Panc1 (cell line): ENCODE measurements around the gene CHRNA7. TPM values are rescaled to one million over a fixed set of nuclear protein-coding genes. Genes with fewer than 3 reads are reported as not detected.

ENCODE experiments used
- ATAC-seq: fragments of 200-7000 bp; cut with Tn5 transposase; 2 replicates; pipeline ENCODE4 v1.9.1; 2020; ENCODE audit warnings: mild to moderate bottlenecking, moderate library complexity
- BruUV-seq: library from RNA; stranded (reverse); fragments of 400-500 nt; replicated peaks from 2 replicates; lab custom pipeline; 2021; lab: Mats Ljungman, UMichigan
- CTCF ChIA-PET: fragments of 300-600 bp; sonication (Branson Sonifier 250); formaldehyde crosslinking; loops from one replicate; lab custom pipeline; 2022; ENCODE audit warnings: antibody characterized with exemption; lab: Charles Lee
- POLR2A ChIA-PET: fragments of 300-600 bp; sonication (Branson Sonifier 250); formaldehyde crosslinking; loops from one replicate; lab custom pipeline; 2022; ENCODE audit warnings: antibody characterized with exemption; lab: Charles Lee
- DNase-seq: peaks from one replicate; pipeline ENCODE4 v3.0.0-alpha.2; 2010; ENCODE audit warnings: low read depth, low spot score
- H3K27ac ChIP-seq: 2 replicates; pipeline ENCODE4 v1.5.1; 2011; ENCODE audit warnings: mild to moderate bottlenecking, low read length, inconsistent platforms
- H3K27me3 ChIP-seq: fragments of 200-500 bp; sonication (Bioruptor generic); 2 replicates; pipeline ENCODE4 v1.6.0; 2014; ENCODE audit warnings: low read length, inconsistent platforms; ENCODE audit not compliant: control insufficient read depth, insufficient read depth
- H3K36me3 ChIP-seq: fragments of 200-500 bp; sonication (Bioruptor generic); 2 replicates; pipeline ENCODE4 v1.5.1; 2014; ENCODE audit warnings: inconsistent platforms, mild to moderate bottlenecking, low read length, moderate library complexity; ENCODE audit not compliant: control insufficient read depth, insufficient read depth
- H3K4me1 ChIP-seq: 2 replicates; pipeline ENCODE4 v1.5.1; 2011; ENCODE audit warnings: inconsistent platforms, mild to moderate bottlenecking, low read length, moderate library complexity; ENCODE audit not compliant: control insufficient read depth, insufficient read depth
- H3K4me3 ChIP-seq, 2 experiments: 2 replicates each; pipeline ENCODE4 v1.5.1; 2011 to 2012; ENCODE audit warnings: low read depth in 2 of 2, low read length in 2 of 2, mild to moderate bottlenecking in 2 of 2, inconsistent platforms in 1 of 2, moderate library complexity in 1 of 2
- H3K9me3 ChIP-seq: fragments of 200-500 bp; sonication (Bioruptor generic); 2 replicates; pipeline ENCODE4 v1.5.1; 2014; ENCODE audit warnings: low read depth, mild to moderate bottlenecking, inconsistent platforms, low read length, moderate library complexity; ENCODE audit not compliant: control insufficient read depth, insufficient read depth
- POLR2AphosphoS5 ChIP-seq: IDR thresholded peaks from 2 replicates; pipeline ENCODE4 v1.6.1; 2012; ENCODE audit warnings: mild to moderate bottlenecking, low read depth, low read length, moderate library complexity
- SIN3A ChIP-seq: IDR thresholded peaks from 2 replicates; pipeline ENCODE4 v1.6.1; 2012; ENCODE audit warnings: low read depth, mild to moderate bottlenecking, low read length, moderate library complexity, borderline replicate concordance; ENCODE audit not compliant: insufficient read depth
- TCF7L2 ChIP-seq: IDR thresholded peaks from 2 replicates; pipeline ENCODE4 v1.6.1; 2011; ENCODE audit warnings: mild to moderate bottlenecking, low read depth, low read length, inconsistent platforms
- in situ Hi-C: cut with HindIII; loops from 2 replicates; pipeline ENCODE4 v1.10.0; 2016; ENCODE audit warnings: low sequenced_read_pairs, low pct_unique_long_range_greater_than_20kb
- intact Hi-C: fragments of 100-400 bp; cut with micrococcal nuclease; formaldehyde crosslinking; loops from one replicate; pipeline ENCODE4 v1.10.0; 2022; ENCODE audit not compliant: unreplicated experiment
- total RNA-seq: library from RNA; stranded (reverse); gene quantifications from one replicate; pipeline ENCODE4 v1.2.1, GENCODE V29; 2021; ENCODE audit not compliant: unreplicated experiment
- TF ChIP-seq, protein P1 (sequence below): fragments of 450-650 bp; IDR thresholded peaks from 2 replicates; pipeline ENCODE4 v1.5.1; 2017; ENCODE audit warnings: mild to moderate bottlenecking
- TF ChIP-seq, protein P2 (sequence below), 2 experiments: IDR thresholded peaks; 2 replicates each; pipeline ENCODE4 v1.6.1; 2011 to 2012; ENCODE audit warnings: low read depth in 2 of 2, control low read depth in 1 of 2, low read length in 1 of 2, mild to moderate bottlenecking in 1 of 2, moderate library complexity in 1 of 2; ENCODE audit not compliant: insufficient read depth in 1 of 2

The CHRNA7 gene
- total RNA-seq, 1 experiment from 2014 or later, result 3.3 TPM

DNA sequence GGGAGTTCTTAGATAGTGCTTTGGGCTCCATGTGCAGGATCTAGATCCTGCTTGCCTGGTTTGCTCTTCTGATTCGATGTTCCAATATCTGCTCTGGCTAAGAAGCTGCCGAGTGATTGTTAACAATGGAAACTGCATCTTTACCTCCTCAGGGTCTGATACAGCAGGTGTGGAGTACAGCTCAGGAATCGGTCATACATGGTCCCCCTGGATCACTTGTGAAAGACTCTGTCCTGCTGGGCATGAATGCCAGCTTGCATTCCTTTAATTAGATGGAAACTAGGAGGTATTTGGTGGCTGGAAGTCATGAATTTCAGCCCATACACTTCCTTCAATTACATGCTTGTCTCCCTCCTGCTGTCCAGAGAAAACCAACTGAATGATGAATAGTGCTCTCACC lies 95.3 kb downstream of the CHRNA7 start:
- H3K27me3 ChIP-seq, result no peaks in the 10 kb centered on the region; the same call in 1 of the 2 replicates
- intact Hi-C loops (no loop called here), in situ Hi-C loops (no loop called here)
- ATAC-seq (no peak), DNase-seq (no peak)
- H3K36me3 ChIP-seq, result no peaks in the 10 kb centered on the region
- TF ChIP-seq, protein P1, sequence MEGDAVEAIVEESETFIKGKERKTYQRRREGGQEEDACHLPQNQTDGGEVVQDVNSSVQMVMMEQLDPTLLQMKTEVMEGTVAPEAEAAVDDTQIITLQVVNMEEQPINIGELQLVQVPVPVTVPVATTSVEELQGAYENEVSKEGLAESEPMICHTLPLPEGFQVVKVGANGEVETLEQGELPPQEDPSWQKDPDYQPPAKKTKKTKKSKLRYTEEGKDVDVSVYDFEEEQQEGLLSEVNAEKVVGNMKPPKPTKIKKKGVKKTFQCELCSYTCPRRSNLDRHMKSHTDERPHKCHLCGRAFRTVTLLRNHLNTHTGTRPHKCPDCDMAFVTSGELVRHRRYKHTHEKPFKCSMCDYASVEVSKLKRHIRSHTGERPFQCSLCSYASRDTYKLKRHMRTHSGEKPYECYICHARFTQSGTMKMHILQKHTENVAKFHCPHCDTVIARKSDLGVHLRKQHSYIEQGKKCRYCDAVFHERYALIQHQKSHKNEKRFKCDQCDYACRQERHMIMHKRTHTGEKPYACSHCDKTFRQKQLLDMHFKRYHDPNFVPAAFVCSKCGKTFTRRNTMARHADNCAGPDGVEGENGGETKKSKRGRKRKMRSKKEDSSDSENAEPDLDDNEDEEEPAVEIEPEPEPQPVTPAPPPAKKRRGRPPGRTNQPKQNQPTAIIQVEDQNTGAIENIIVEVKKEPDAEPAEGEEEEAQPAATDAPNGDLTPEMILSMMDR, result no peak
- TF ChIP-seq TCF7L2 (no peak), POLR2AphosphoS5 (no peak)
- TF ChIP-seq, protein P2, sequence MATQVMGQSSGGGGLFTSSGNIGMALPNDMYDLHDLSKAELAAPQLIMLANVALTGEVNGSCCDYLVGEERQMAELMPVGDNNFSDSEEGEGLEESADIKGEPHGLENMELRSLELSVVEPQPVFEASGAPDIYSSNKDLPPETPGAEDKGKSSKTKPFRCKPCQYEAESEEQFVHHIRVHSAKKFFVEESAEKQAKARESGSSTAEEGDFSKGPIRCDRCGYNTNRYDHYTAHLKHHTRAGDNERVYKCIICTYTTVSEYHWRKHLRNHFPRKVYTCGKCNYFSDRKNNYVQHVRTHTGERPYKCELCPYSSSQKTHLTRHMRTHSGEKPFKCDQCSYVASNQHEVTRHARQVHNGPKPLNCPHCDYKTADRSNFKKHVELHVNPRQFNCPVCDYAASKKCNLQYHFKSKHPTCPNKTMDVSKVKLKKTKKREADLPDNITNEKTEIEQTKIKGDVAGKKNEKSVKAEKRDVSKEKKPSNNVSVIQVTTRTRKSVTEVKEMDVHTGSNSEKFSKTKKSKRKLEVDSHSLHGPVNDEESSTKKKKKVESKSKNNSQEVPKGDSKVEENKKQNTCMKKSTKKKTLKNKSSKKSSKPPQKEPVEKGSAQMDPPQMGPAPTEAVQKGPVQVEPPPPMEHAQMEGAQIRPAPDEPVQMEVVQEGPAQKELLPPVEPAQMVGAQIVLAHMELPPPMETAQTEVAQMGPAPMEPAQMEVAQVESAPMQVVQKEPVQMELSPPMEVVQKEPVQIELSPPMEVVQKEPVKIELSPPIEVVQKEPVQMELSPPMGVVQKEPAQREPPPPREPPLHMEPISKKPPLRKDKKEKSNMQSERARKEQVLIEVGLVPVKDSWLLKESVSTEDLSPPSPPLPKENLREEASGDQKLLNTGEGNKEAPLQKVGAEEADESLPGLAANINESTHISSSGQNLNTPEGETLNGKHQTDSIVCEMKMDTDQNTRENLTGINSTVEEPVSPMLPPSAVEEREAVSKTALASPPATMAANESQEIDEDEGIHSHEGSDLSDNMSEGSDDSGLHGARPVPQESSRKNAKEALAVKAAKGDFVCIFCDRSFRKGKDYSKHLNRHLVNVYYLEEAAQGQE (IDR thresholded peaks at IDR 0.05; ENCODE audit: insufficient read depth in 1 of 2, low read depth in 2 of 2, low read length in 1 of 2), result no peak
- no peak overlapping the region for H3K4me3 ChIP-seq
- no peaks in the 10 kb centered on the region for H3K4me1 ChIP-seq
- POLR2A ChIA-PET, result no interaction called here
- CTCF ChIA-PET, result no interaction called here
- H3K9me3 ChIP-seq, result no peaks in the 10 kb centered on the region
- BruUV-seq, result no TSS peak
- no peak overlapping the region for H3K27ac ChIP-seq

DNA sequence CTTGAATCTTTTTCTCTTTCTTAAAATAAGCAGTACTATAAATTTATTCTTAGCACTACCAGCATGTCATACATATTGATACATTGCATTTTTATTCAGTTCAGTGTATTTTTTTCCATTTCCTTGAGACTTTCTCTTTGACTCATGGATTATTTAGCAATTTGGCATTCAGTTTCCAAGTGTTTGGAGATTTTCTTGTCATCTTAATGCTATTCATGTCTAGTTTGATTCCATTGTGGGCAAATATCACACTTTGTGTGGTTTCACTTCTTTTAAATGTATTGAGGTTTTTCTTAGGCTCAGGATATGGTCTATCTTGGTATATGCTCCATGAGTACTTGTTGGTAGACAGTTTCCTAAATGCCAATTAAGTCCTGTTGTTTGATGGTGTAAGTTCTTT lies 99.5 kb downstream of the CHRNA7 start:
- ChIA-PET POLR2A (no interaction called here), CTCF (no interaction called here)
- in situ Hi-C loops (no loop called here), intact Hi-C loops (no loop called here)
- Histone ChIP-seq H3K4me3 (no peak overlapping the region), H3K4me1 (no peaks in the 10 kb centered on the region), H3K27ac (no peak overlapping the region), H3K9me3 (no peaks in the 10 kb centered on the region), H3K27me3 (no peaks in the 10 kb centered on the region), H3K36me3 (no peaks in the 10 kb centered on the region)
- no peak for ATAC-seq
- TF ChIP-seq, protein P1, result no peak
- TF ChIP-seq TCF7L2 (no peak), SIN3A (no peak), POLR2AphosphoS5 (no peak)
- TF ChIP-seq, protein P2 (IDR thresholded peaks at IDR 0.05; ENCODE audit: insufficient read depth in 1 of 2, low read depth in 2 of 2, low read length in 1 of 2), result no peak
- no peak for DNase-seq
- BruUV-seq, result no TSS peak
